ENCODE data around the gene TMEM98.

- TF ChIP-seq EZH2phosphoT487 (IDR thresholded peaks at IDR 0.05; ENCODE audit: borderline replicate concordance, low read depth, low read length) = no peak
- no peak for TF ChIP-seq CTCF (conservative IDR thresholded peaks at IDR 0.05; ENCODE audit: low read length)
Observed at GRCh38 chr17:32917081-32917480, 10.9 kb upstream of the TMEM98 start.

Measured in OCI-LY7 (cell line).